ENCODE measurements around the gene PTTG1IP. TPM values are rescaled to one million over a fixed set of nuclear protein-coding genes. Genes with fewer than 3 reads are reported as not detected.

The PTTG1IP gene
- total and polyA plus RNA-seq, 2 of the 13 experiments (the other 11 are each of a cell fraction or from before 2014, with no cell fraction given), result 161 to 700 TPM

DNA sequence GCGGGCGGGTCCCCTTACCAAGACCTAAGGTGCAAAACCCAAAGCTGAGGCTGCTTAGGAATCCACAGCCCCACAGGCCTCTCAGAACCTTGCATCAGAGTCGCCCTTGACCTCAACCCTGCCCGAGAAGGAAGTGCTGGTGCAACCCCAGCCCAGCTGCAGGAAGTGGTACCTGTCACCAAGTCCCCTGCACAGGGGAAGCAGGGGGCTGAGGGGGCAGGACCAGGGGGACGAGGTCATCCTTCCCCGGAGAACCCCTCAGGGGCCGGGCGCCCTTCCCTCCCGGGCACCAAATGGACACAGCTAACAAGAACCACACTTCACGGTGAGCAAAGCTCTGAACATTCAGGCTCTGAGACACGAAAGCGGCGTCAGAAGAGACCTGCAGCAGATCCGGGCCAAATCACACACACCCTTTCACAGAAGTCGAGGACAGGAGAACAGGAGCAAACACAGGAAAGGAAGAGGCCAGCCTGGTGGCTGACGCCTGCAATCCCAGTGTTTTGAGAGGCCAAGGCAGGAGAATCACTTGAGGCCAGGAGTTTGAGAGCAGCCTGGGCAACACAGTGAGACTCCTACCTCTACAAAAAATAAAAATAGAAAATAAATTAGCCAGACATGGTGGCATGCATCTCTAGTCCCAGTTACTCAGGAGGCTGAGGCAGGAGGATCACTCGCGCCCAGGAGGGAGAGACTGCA is 40.8 kb upstream of the PTTG1IP start (continued):
- TF ChIP-seq, protein P1, sequence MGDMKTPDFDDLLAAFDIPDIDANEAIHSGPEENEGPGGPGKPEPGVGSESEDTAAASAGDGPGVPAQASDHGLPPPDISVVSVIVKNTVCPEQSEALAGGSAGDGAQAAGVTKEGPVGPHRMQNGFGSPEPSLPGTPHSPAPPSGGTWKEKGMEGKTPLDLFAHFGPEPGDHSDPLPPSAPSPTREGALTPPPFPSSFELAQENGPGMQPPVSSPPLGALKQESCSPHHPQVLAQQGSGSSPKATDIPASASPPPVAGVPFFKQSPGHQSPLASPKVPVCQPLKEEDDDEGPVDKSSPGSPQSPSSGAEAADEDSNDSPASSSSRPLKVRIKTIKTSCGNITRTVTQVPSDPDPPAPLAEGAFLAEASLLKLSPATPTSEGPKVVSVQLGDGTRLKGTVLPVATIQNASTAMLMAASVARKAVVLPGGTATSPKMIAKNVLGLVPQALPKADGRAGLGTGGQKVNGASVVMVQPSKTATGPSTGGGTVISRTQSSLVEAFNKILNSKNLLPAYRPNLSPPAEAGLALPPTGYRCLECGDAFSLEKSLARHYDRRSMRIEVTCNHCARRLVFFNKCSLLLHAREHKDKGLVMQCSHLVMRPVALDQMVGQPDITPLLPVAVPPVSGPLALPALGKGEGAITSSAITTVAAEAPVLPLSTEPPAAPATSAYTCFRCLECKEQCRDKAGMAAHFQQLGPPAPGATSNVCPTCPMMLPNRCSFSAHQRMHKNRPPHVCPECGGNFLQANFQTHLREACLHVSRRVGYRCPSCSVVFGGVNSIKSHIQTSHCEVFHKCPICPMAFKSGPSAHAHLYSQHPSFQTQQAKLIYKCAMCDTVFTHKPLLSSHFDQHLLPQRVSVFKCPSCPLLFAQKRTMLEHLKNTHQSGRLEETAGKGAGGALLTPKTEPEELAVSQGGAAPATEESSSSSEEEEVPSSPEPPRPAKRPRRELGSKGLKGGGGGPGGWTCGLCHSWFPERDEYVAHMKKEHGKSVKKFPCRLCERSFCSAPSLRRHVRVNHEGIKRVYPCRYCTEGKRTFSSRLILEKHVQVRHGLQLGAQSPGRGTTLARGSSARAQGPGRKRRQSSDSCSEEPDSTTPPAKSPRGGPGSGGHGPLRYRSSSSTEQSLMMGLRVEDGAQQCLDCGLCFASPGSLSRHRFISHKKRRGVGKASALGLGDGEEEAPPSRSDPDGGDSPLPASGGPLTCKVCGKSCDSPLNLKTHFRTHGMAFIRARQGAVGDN (CRISPR knock-in tag; IDR thresholded peaks at IDR 0.05), result peak; percentile 82
- no peak for TF ChIP-seq ZNF382 (CRISPR knock-in tag; IDR thresholded peaks at IDR 0.05; ENCODE audit: borderline replicate concordance)
- TF ChIP-seq ARID2 (CRISPR knock-in tag; IDR thresholded peaks at IDR 0.05; ENCODE audit: borderline replicate concordance), result no peak
- TF ChIP-seq ZNF589 (CRISPR knock-in tag; conservative IDR thresholded peaks at IDR 0.05), result no peak
- TF ChIP-seq ZBTB42 (CRISPR knock-in tag; IDR thresholded peaks at IDR 0.05), result no peak
- TF ChIP-seq RARA (CRISPR knock-in tag; IDR thresholded peaks at IDR 0.05), result peak; percentile 94
- TF ChIP-seq ZNF317 (CRISPR knock-in tag; IDR thresholded peaks at IDR 0.05), result peak; percentile 27; the same call in 1 of the 2 replicates
- TF ChIP-seq, protein P2, sequence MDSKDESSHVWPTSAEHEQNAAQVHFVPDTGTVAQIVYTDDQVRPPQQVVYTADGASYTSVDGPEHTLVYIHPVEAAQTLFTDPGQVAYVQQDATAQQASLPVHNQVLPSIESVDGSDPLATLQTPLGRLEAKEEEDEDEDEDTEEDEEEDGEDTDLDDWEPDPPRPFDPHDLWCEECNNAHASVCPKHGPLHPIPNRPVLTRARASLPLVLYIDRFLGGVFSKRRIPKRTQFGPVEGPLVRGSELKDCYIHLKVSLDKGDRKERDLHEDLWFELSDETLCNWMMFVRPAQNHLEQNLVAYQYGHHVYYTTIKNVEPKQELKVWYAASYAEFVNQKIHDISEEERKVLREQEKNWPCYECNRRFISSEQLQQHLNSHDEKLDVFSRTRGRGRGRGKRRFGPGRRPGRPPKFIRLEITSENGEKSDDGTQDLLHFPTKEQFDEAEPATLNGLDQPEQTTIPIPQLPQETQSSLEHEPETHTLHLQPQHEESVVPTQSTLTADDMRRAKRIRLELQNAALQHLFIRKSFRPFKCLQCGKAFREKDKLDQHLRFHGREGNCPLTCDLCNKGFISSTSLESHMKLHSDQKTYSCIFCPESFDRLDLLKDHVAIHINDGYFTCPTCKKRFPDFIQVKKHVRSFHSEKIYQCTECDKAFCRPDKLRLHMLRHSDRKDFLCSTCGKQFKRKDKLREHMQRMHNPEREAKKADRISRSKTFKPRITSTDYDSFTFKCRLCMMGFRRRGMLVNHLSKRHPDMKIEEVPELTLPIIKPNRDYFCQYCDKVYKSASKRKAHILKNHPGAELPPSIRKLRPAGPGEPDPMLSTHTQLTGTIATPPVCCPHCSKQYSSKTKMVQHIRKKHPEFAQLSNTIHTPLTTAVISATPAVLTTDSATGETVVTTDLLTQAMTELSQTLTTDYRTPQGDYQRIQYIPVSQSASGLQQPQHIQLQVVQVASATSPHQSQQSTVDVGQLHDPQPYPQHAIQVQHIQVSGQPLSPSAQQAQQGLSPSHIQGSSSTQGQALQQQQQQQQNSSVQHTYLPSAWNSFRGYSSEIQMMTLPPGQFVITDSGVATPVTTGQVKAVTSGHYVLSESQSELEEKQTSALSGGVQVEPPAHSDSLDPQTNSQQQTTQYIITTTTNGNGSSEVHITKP (CRISPR knock-in tag; IDR thresholded peaks at IDR 0.05; ENCODE audit: low read depth), result no peak
- peak; percentile 84; the same call in 1 of the 2 replicates for TF ChIP-seq SIN3A (IDR thresholded peaks at IDR 0.05; ENCODE audit: borderline replicate concordance, low read depth, low read length)
- 0 out of 2 replicates have a peak, but pooled peaks have one; percentile 51 for TF ChIP-seq ZSCAN29 (CRISPR knock-in tag; conservative IDR thresholded peaks at IDR 0.05)
- TF ChIP-seq ZNF350 (CRISPR knock-in tag; IDR thresholded peaks at IDR 0.05; ENCODE audit: borderline replicate concordance, low read depth), result peak; percentile 53; the same call in 1 of the 2 replicates
- peak; percentile 66; the same call in 1 of the 2 replicates for TF ChIP-seq KAT8 (CRISPR knock-in tag; IDR thresholded peaks at IDR 0.05)
- TF ChIP-seq ZNF766 (CRISPR knock-in tag; IDR thresholded peaks at IDR 0.05; ENCODE audit: borderline replicate concordance), result no peak
- peak in 1 of 2 experiments; percentile 55; a peak in 1 of 4 replicates for TF ChIP-seq KLF16 (CRISPR knock-in tag; IDR thresholded peaks at IDR 0.05)
- TF ChIP-seq GTF2F1 (IDR thresholded peaks at IDR 0.05; ENCODE audit: low read length), result no peak
- peak; percentile 84 for TF ChIP-seq ETV5 (CRISPR knock-in tag; IDR thresholded peaks at IDR 0.05; ENCODE audit: borderline replicate concordance)
- TF ChIP-seq ZFX (CRISPR knock-in tag; IDR thresholded peaks at IDR 0.05; ENCODE audit: low read depth), result peak; percentile 84
- TF ChIP-seq ZNF598 (CRISPR knock-in tag; IDR thresholded peaks at IDR 0.05; ENCODE audit: borderline replicate concordance), result no peak

Data from HepG2 (cell line).